Measurements from ENCODE around the gene KNOP1. TPM values are rescaled to one million over a fixed set of nuclear protein-coding genes. Genes with fewer than 3 reads are reported as not detected.

KNOP1 gene
- total RNA-seq, 1 donor from 2014 or later = 77.9 TPM

GRCh38 chr16:19753815-19754643 lies 36.0 kb upstream of the KNOP1 start:
- Mint-ChIP-seq H3K4me1 (peaks cover 34% of the 10 kb centered on the region), H3K9me3 (no peaks in the 10 kb centered on the region), H3K27ac (ENCODE audit: unreplicated experiment) (no peak overlapping the region), H3K36me3 (ENCODE audit: low read depth) (no peaks in the 10 kb centered on the region), H3K4me3 (no peak overlapping the region), H3K27me3 (ENCODE audit: low read depth) (peaks cover 28% of the 10 kb centered on the region)
- no peak for DNase-seq (ENCODE audit: low read depth, low spot score)
- no peak for TF ChIP-seq CTCF (conservative IDR thresholded peaks at IDR 0.05)

GRCh38 chr16:19751478-19752385 lies 33.7 kb upstream of the KNOP1 start:
- DNase-seq (ENCODE audit: low read depth, low spot score) = no peak
- no peaks in the 10 kb centered on the region for H3K36me3 Mint-ChIP-seq (ENCODE audit: low read depth)
- TF ChIP-seq CTCF (conservative IDR thresholded peaks at IDR 0.05) = no peak
- H3K27ac Mint-ChIP-seq (ENCODE audit: unreplicated experiment) = peak overlapping the region; percentile 44
- no peak overlapping the region for H3K4me3 Mint-ChIP-seq
- H3K4me1 Mint-ChIP-seq = peaks cover 43% of the 10 kb centered on the region
- no peaks in the 10 kb centered on the region for H3K9me3 Mint-ChIP-seq
- H3K27me3 Mint-ChIP-seq (ENCODE audit: low read depth) = peaks cover 19% of the 10 kb centered on the region

GRCh38 chr16:19749571-19750080 lies 31.6 kb upstream of the KNOP1 start:
- Mint-ChIP-seq H3K4me3 (no peak overlapping the region), H3K36me3 (ENCODE audit: low read depth) (no peaks in the 10 kb centered on the region)

GRCh38 chr16:19748389-19749168 lies 30.6 kb upstream of the KNOP1 start:
- Mint-ChIP-seq H3K9me3 (no peaks in the 10 kb centered on the region), H3K27me3 (ENCODE audit: low read depth) (peaks cover 9% of the 10 kb centered on the region), H3K4me1 (peaks cover 67% of the 10 kb centered on the region), H3K27ac (ENCODE audit: unreplicated experiment) (no peak overlapping the region), H3K36me3 (ENCODE audit: low read depth) (no peaks in the 10 kb centered on the region), H3K4me3 (no peak overlapping the region)
- no peak for DNase-seq (ENCODE audit: low read depth, low spot score)
- TF ChIP-seq CTCF (conservative IDR thresholded peaks at IDR 0.05) = no peak

More at GRCh38 chr16:19749571-19750080, 31.6 kb upstream of the KNOP1 start:
- Mint-ChIP-seq H3K9me3 (no peaks in the 10 kb centered on the region), H3K4me1 (peaks cover 63% of the 10 kb centered on the region), H3K27ac (ENCODE audit: unreplicated experiment) (no peak overlapping the region), H3K27me3 (ENCODE audit: low read depth) (peaks cover 9% of the 10 kb centered on the region)
- no peak for DNase-seq (ENCODE audit: low read depth, low spot score)
- no peak for TF ChIP-seq CTCF (conservative IDR thresholded peaks at IDR 0.05)

GRCh38 chr16:19746561-19746960 lies 28.5 kb upstream of the KNOP1 start:
- DNase-seq (ENCODE audit: low read depth, low spot score) = peak; percentile 12
- H3K4me1 Mint-ChIP-seq = peaks cover 66% of the 10 kb centered on the region
- no peak for TF ChIP-seq CTCF (conservative IDR thresholded peaks at IDR 0.05)
- no peaks in the 10 kb centered on the region for H3K36me3 Mint-ChIP-seq (ENCODE audit: low read depth)
- no peaks in the 10 kb centered on the region for H3K9me3 Mint-ChIP-seq
- peak overlapping the region; percentile 3 for H3K4me3 Mint-ChIP-seq
- peak overlapping the region; percentile 36 for H3K27ac Mint-ChIP-seq (ENCODE audit: unreplicated experiment)
- peaks cover 6% of the 10 kb centered on the region for H3K27me3 Mint-ChIP-seq (ENCODE audit: low read depth)

All from neural crest cell (in vitro differentiated cells).